ENCODE data around the gene ACSL3. TPM values are rescaled to one million over a fixed set of nuclear protein-coding genes. Genes with fewer than 3 reads are reported as not detected.

ACSL3 gene
- polyA plus RNA-seq, 6 donors from 2014 or later, result 20.1 to 36.4 (median 29.2) TPM

GRCh38 chr2:222935688-222936298, 75.0 kb downstream of the ACSL3 start:
- no peaks in the 10 kb centered on the region for H3K27me3 Mint-ChIP-seq
- peaks cover 29 to 41% of the 10 kb centered on the region in 2 donors for H3K36me3 Mint-ChIP-seq
- peaks cover 6 to 24% (median 15%) of the 10 kb centered on the region in 7 donors for H3K9me3 Mint-ChIP-seq
- ATAC-seq (ENCODE audit: low read depth in 2 of 2), result no peak
- H3K4me3 Mint-ChIP-seq, result no peak overlapping the region
- H3K4me1 Mint-ChIP-seq, result no peaks in the 10 kb centered on the region
- DNase-seq, result no peak
- H3K27ac Mint-ChIP-seq, result no peak overlapping the region

- no peaks in the 10 kb centered on the region for H3K4me1 Mint-ChIP-seq
- ATAC-seq (ENCODE audit: low read depth in 2 of 2), result no peak
- no peak overlapping the region for H3K4me3 Mint-ChIP-seq
- H3K27ac Mint-ChIP-seq, result no peak overlapping the region
- H3K9me3 Mint-ChIP-seq, result peaks cover 6 to 24% (median 15%) of the 10 kb centered on the region in 7 donors
- H3K36me3 Mint-ChIP-seq, result peaks cover 22 to 34% of the 10 kb centered on the region in 2 donors
- no peak for DNase-seq
- no peaks in the 10 kb centered on the region for H3K27me3 Mint-ChIP-seq
These were observed 75.9 kb downstream of the ACSL3 start for GRCh38 chr2:222936705-222937104.

GRCh38 chr2:222938327-222938726, 77.5 kb downstream of the ACSL3 start:
- Mint-ChIP-seq H3K4me1 (peaks cover 0 to 1% (median 0%) of the 10 kb centered on the region in 3 donors), H3K9me3 (peaks cover 6 to 24% (median 15%) of the 10 kb centered on the region in 7 donors), H3K4me3 (no peak overlapping the region), H3K36me3 (peaks cover 19 to 29% of the 10 kb centered on the region in 2 donors), H3K27me3 (no peaks in the 10 kb centered on the region), H3K27ac (no peak overlapping the region)
- ATAC-seq (ENCODE audit: low read depth in 2 of 2) (no peak), DNase-seq (no peak)

GRCh38 chr2:222939208-222939856, 78.5 kb downstream of the ACSL3 start:
- Mint-ChIP-seq H3K36me3 (peaks cover 19 to 25% of the 10 kb centered on the region in 2 donors), H3K4me1 (peaks cover 0 to 6% (median 0%) of the 10 kb centered on the region in 3 donors), H3K4me3 (no peak overlapping the region), H3K27ac (peak overlapping the region in 2 of 6 donors; percentile 9 to 86), H3K27me3 (no peaks in the 10 kb centered on the region), H3K9me3 (peaks cover 6 to 24% (median 15%) of the 10 kb centered on the region in 7 donors)
- peak; percentile 54 for DNase-seq
- ATAC-seq (ENCODE audit: low read depth in 2 of 2), result peak; percentile 75 to 78

GRCh38 chr2:222939979-222940378, 79.1 kb downstream of the ACSL3 start:
- peaks cover 0 to 6% (median 0%) of the 10 kb centered on the region in 3 donors for H3K4me1 Mint-ChIP-seq
- H3K27me3 Mint-ChIP-seq, result no peaks in the 10 kb centered on the region
- ATAC-seq (ENCODE audit: low read depth in 2 of 2) (no peak), DNase-seq (no peak)
- H3K4me3 Mint-ChIP-seq, result no peak overlapping the region
- peaks cover 19 to 25% of the 10 kb centered on the region in 2 donors for H3K36me3 Mint-ChIP-seq
- H3K9me3 Mint-ChIP-seq, result peaks cover 6 to 24% (median 15%) of the 10 kb centered on the region in 7 donors
- no peak overlapping the region for H3K27ac Mint-ChIP-seq

GRCh38 chr2:222941510-222942032, 80.7 kb downstream of the ACSL3 start:
- Mint-ChIP-seq H3K9me3 (peaks cover 6 to 21% (median 13%) of the 10 kb centered on the region in 7 donors), H3K4me1 (peaks cover 0 to 6% (median 0%) of the 10 kb centered on the region in 3 donors), H3K36me3 (peaks cover 14 to 15% of the 10 kb centered on the region in 2 donors), H3K4me3 (no peak overlapping the region), H3K27me3 (no peaks in the 10 kb centered on the region), H3K27ac (no peak overlapping the region)
- no peak for ATAC-seq (ENCODE audit: low read depth in 2 of 2)
- DNase-seq, result no peak

- Mint-ChIP-seq H3K27me3 (no peaks in the 10 kb centered on the region), H3K36me3 (peaks cover 5% of the 10 kb centered on the region in 2 donors), H3K9me3 (peaks cover 3 to 13% (median 5%) of the 10 kb centered on the region in 7 donors), H3K27ac (peak overlapping the region in 3 of 6 donors; percentile 24 to 75 (median 45)), H3K4me3 (no peak overlapping the region), H3K4me1 (peaks cover 0 to 6% (median 0%) of the 10 kb centered on the region in 3 donors)
- ATAC-seq (ENCODE audit: low read depth in 2 of 2) (no peak), DNase-seq (no peak)
These were observed 81.7 kb downstream of the ACSL3 start for GRCh38 chr2:222942561-222942960.

- peaks cover 0 to 6% (median 0%) of the 10 kb centered on the region in 3 donors for H3K4me1 Mint-ChIP-seq
- peaks cover 0 to 9% (median 1%) of the 10 kb centered on the region in 7 donors for H3K9me3 Mint-ChIP-seq
- H3K4me3 Mint-ChIP-seq, result no peak overlapping the region
- DNase-seq (no peak), ATAC-seq (ENCODE audit: low read depth in 2 of 2) (no peak)
- H3K27me3 Mint-ChIP-seq, result no peaks in the 10 kb centered on the region
- H3K27ac Mint-ChIP-seq, result peak overlapping the region in 3 of 6 donors; percentile 24 to 75 (median 45)
- peaks cover under 1% of the 10 kb centered on the region in 2 donors for H3K36me3 Mint-ChIP-seq
These were observed 82.1 kb downstream of the ACSL3 start for GRCh38 chr2:222942977-222943376.

- no peaks in the 10 kb centered on the region for H3K36me3 Mint-ChIP-seq
- peaks cover 0 to 6% (median 0%) of the 10 kb centered on the region in 3 donors for H3K4me1 Mint-ChIP-seq
- DNase-seq (no peak), ATAC-seq (ENCODE audit: low read depth in 2 of 2) (no peak)
- H3K4me3 Mint-ChIP-seq, result no peak overlapping the region
- H3K27ac Mint-ChIP-seq, result peak overlapping the region in 1 of 6 donors; percentile 20
- H3K27me3 Mint-ChIP-seq, result no peaks in the 10 kb centered on the region
- peaks cover 0 to 5% (median 1%) of the 10 kb centered on the region in 7 donors for H3K9me3 Mint-ChIP-seq
These were observed 83.0 kb downstream of the ACSL3 start for GRCh38 chr2:222943820-222944219.

GRCh38 chr2:222944552-222944951, 83.7 kb downstream of the ACSL3 start:
- ATAC-seq (ENCODE audit: low read depth in 2 of 2), result no peak
- Mint-ChIP-seq H3K4me1 (peaks cover 0 to 6% (median 0%) of the 10 kb centered on the region in 3 donors), H3K27ac (no peak overlapping the region), H3K4me3 (no peak overlapping the region), H3K27me3 (no peaks in the 10 kb centered on the region), H3K36me3 (no peaks in the 10 kb centered on the region), H3K9me3 (no peaks in the 10 kb centered on the region)
- DNase-seq, result no peak

GRCh38 chr2:222944971-222945740, 84.3 kb downstream of the ACSL3 start:
- Mint-ChIP-seq H3K4me1 (peaks cover 0 to 6% (median 0%) of the 10 kb centered on the region in 3 donors), H3K4me3 (no peak overlapping the region), H3K27me3 (no peaks in the 10 kb centered on the region), H3K27ac (peak overlapping the region in 2 of 6 donors; percentile 26 to 47), H3K36me3 (no peaks in the 10 kb centered on the region), H3K9me3 (no peaks in the 10 kb centered on the region)
- DNase-seq, result no peak
- no peak for ATAC-seq (ENCODE audit: low read depth in 2 of 2)

- H3K4me1 Mint-ChIP-seq, result peaks cover 0 to 6% (median 0%) of the 10 kb centered on the region in 3 donors
- H3K27ac Mint-ChIP-seq, result peak overlapping the region in 1 of 6 donors; percentile 26
- ATAC-seq (ENCODE audit: low read depth in 2 of 2), result no peak
- no peak overlapping the region for H3K4me3 Mint-ChIP-seq
- no peak for DNase-seq
- no peaks in the 10 kb centered on the region for H3K36me3 Mint-ChIP-seq
- H3K27me3 Mint-ChIP-seq, result no peaks in the 10 kb centered on the region
- no peaks in the 10 kb centered on the region for H3K9me3 Mint-ChIP-seq
These were observed 85.1 kb downstream of the ACSL3 start for GRCh38 chr2:222945887-222946286.

- no peaks in the 10 kb centered on the region for H3K9me3 Mint-ChIP-seq
- H3K36me3 Mint-ChIP-seq, result no peaks in the 10 kb centered on the region
- no peak overlapping the region for H3K4me3 Mint-ChIP-seq
- H3K27me3 Mint-ChIP-seq, result no peaks in the 10 kb centered on the region
- DNase-seq (no peak), ATAC-seq (ENCODE audit: low read depth in 2 of 2) (no peak)
- H3K27ac Mint-ChIP-seq, result peak overlapping the region in 1 of 6 donors; percentile 49
- peaks cover 0 to 6% (median 0%) of the 10 kb centered on the region in 3 donors for H3K4me1 Mint-ChIP-seq
These were observed 86.0 kb downstream of the ACSL3 start for GRCh38 chr2:222946700-222947287.
